HCT116 (cell line): ENCODE measurements around the gene ABHD17C. TPM values are rescaled to one million over a fixed set of nuclear protein-coding genes. Genes with fewer than 3 reads are reported as not detected.

Experiments used
- ATAC-seq: fragments of 200-7000 bp; cut with Tn5 transposase; 2 replicates; pipeline ENCODE4 v1.9.1; 2020; ENCODE audit warnings: mild to moderate bottlenecking, moderate library complexity
- BruUV-seq: library from RNA; stranded (reverse); fragments of 400-500 nt; replicated peaks from 2 replicates; lab custom pipeline; 2021; lab: Mats Ljungman, UMichigan
- CTCF ChIA-PET: fragments of 300-600 bp; sonication (Branson Sonifier 250); formaldehyde crosslinking; loops from one replicate; lab custom pipeline; 2021; ENCODE audit warnings: antibody characterized with exemption; lab: Charles Lee
- POLR2A ChIA-PET: fragments of 300-600, 350-600 bp; sonication (Branson Sonifier 250); formaldehyde crosslinking; loops from one replicate; lab custom pipeline; 2021; ENCODE audit warnings: antibody characterized with exemption; lab: Charles Lee
- RAD21 ChIA-PET, 2 experiments: fragments of 300-600 bp; sonication (Branson Sonifier 250); formaldehyde crosslinking; loops; one replicate each; lab custom pipeline; 2023; ENCODE audit warnings: low total read pairs in 2 of 2; ENCODE audit not compliant: uncharacterized antibody in 2 of 2, unreplicated experiment in 2 of 2, low non-redundant PET in 1 of 2; lab: Charles Lee
- DNase-seq: peaks from one replicate; pipeline ENCODE4 v3.0.0-alpha.2; 2010; ENCODE audit warnings: low read depth, low spot score
- H2AFZ ChIP-seq: fragments of 200-600 bp; shearing (Covaris generic), sonication (generic); 2 replicates; pipeline ENCODE4 v1.6.1; 2017; ENCODE audit warnings: low read depth, mixed run types, mixed read lengths, antibody characterized with exemption, low read length; ENCODE audit not compliant: poor library complexity, severe bottlenecking
- H3K27ac ChIP-seq: 2 replicates; pipeline ENCODE4 v1.5.1; 2012; ENCODE audit warnings: low read depth, low read length
- H3K27me3 ChIP-seq: fragments of 200-600 bp; sonication (generic); 2 replicates; pipeline ENCODE4 v1.6.1; 2016; ENCODE audit warnings: mixed run types, low read length, mixed read lengths; ENCODE audit not compliant: insufficient read depth
- H3K36me3 ChIP-seq, 2 experiments: fragments of 200-500 bp in 1 of 2; fragments of 200-600 bp in 1 of 2; sonication (Bioruptor generic) in 1 of 2; sonication (generic) in 1 of 2; 2 replicates each; pipeline versions ENCODE4 v1.5.1 to v1.6.1; 2014 to 2016; ENCODE audit warnings: low read length in 2 of 2, inconsistent platforms in 1 of 2, mixed read lengths in 1 of 2, mixed run types in 1 of 2; ENCODE audit not compliant: insufficient read depth in 2 of 2, control insufficient read depth in 1 of 2
- H3K4me1 ChIP-seq, 2 experiments: fragments of 200-600 bp in 1 of 2; sonication (generic) in 1 of 2; 2 replicates each; pipeline versions ENCODE4 v1.5.1 to v1.6.1; 2012 to 2017; ENCODE audit warnings: low read length in 2 of 2, inconsistent platforms in 1 of 2, mild to moderate bottlenecking in 1 of 2, mixed read lengths in 1 of 2, mixed run types in 1 of 2, moderate library complexity in 1 of 2; ENCODE audit not compliant: insufficient read depth in 2 of 2, control insufficient read depth in 1 of 2
- H3K4me2 ChIP-seq: fragments of 200-600 bp; sonication (generic); 2 replicates; pipeline ENCODE4 v1.6.1; 2017; ENCODE audit warnings: mixed run types, low read length, mixed read lengths
- H3K4me3 ChIP-seq, 2 experiments: fragments of 200-600 bp in 1 of 2; sonication (generic) in 1 of 2; replicated peaks in 1 of 2; 2 replicates each; pipeline ENCODE4 v1.5.1; 2011 to 2016; ENCODE audit warnings: low read length in 2 of 2, control low read depth in 1 of 2, low read depth in 1 of 2, mild to moderate bottlenecking in 1 of 2, mixed read lengths in 1 of 2, mixed run types in 1 of 2
- H3K79me2 ChIP-seq: fragments of 200-600 bp; sonication (generic); 2 replicates; pipeline ENCODE4 v1.6.1; 2017; ENCODE audit warnings: mild to moderate bottlenecking, mixed run types, low read length, moderate library complexity, mixed read lengths; ENCODE audit not compliant: insufficient read depth
- H3K9ac ChIP-seq: fragments of 200-600 bp; sonication (generic); 2 replicates; pipeline ENCODE4 v1.6.1; 2016; ENCODE audit warnings: low read length, mixed read lengths
- H3K9me2 ChIP-seq: fragments of 200-600 bp; sonication (generic), shearing (Covaris generic); 2 replicates; pipeline ENCODE4 v1.6.1; 2017; ENCODE audit warnings: mixed run types, mild to moderate bottlenecking, moderate library complexity; ENCODE audit not compliant: insufficient read depth
- H3K9me3 ChIP-seq, 2 experiments: fragments of 200-500 bp in 1 of 2; fragments of 200-600 bp in 1 of 2; sonication (Bioruptor generic) in 1 of 2; sonication (generic) in 1 of 2; 2 replicates each; pipeline ENCODE4 v1.6.1; 2014 to 2017; ENCODE audit warnings: low read length in 2 of 2, mixed read lengths in 2 of 2, inconsistent platforms in 1 of 2, low read depth in 1 of 2, mild to moderate bottlenecking in 1 of 2, mixed run types in 1 of 2, moderate library complexity in 1 of 2; ENCODE audit not compliant: control insufficient read depth in 1 of 2, insufficient read depth in 1 of 2
- H4K20me1 ChIP-seq: fragments of 200-600 bp; sonication (generic), shearing (Covaris generic); 2 replicates; pipeline ENCODE4 v1.6.1; 2017; ENCODE audit warnings: mixed run types, mild to moderate bottlenecking, moderate library complexity; ENCODE audit not compliant: insufficient read depth
- CBX3 ChIP-seq: IDR thresholded peaks from 2 replicates; pipeline ENCODE4 v1.6.1; 2012; ENCODE audit warnings: low read depth
- CEBPB ChIP-seq: IDR thresholded peaks from 2 replicates; pipeline ENCODE4 v1.6.1; 2012; ENCODE audit warnings: low read depth
- CTCF ChIP-seq, 3 experiments: fragments of 200-600 bp in 1 of 3; sonication (generic) in 1 of 3; IDR thresholded peaks in 2 of 3; conservative IDR thresholded peaks in 1 of 3; 2 replicates each; pipeline ENCODE4 v1.5.1; 2012 to 2017; ENCODE audit warnings: low read depth in 2 of 3, low read length in 2 of 3, antibody characterized with exemption in 1 of 3, borderline replicate concordance in 1 of 3, control low read depth in 1 of 3, mild to moderate bottlenecking in 1 of 3, mixed read lengths in 1 of 3, mixed run types in 1 of 3, moderate library complexity in 1 of 3; ENCODE audit not compliant: insufficient read depth in 1 of 3
- ELF1 ChIP-seq: IDR thresholded peaks from 2 replicates; pipeline ENCODE4 v1.6.1; 2012; ENCODE audit warnings: low read depth, borderline replicate concordance
- EZH2phosphoT487 ChIP-seq: fragments of 200-600 bp; IDR thresholded peaks from 2 replicates; pipeline ENCODE4 v1.6.1; 2018; ENCODE audit warnings: antibody characterized with exemption, borderline replicate concordance
- FOSL1 ChIP-seq: IDR thresholded peaks from 2 replicates; pipeline ENCODE4 v1.6.1; 2012; ENCODE audit warnings: low read depth
- JUND ChIP-seq: IDR thresholded peaks from 2 replicates; pipeline ENCODE4 v1.6.1; 2012
- POLR2AphosphoS5 ChIP-seq: IDR thresholded peaks from 2 replicates; pipeline ENCODE4 v1.6.1; 2011; ENCODE audit warnings: mild to moderate bottlenecking, low read depth, low read length, moderate library complexity
- SP1 ChIP-seq: IDR thresholded peaks from 2 replicates; pipeline ENCODE4 v1.6.1; 2012; ENCODE audit warnings: low read depth
- SRF ChIP-seq: IDR thresholded peaks from 2 replicates; pipeline ENCODE4 v1.6.1; 2012; ENCODE audit warnings: low read depth
- YY1 ChIP-seq: IDR thresholded peaks from 2 replicates; pipeline ENCODE4 v1.6.1; 2011; ENCODE audit warnings: low read length, low read depth, moderate library complexity, mild to moderate bottlenecking; ENCODE audit not compliant: insufficient replicate concordance; ENCODE audit errors: extremely low read depth
- ZFX ChIP-seq: fragments of 450-650 bp; IDR thresholded peaks from 2 replicates; pipeline ENCODE4 v1.6.1; 2017
- ZNF274 ChIP-seq: fragments of 200-500 bp; sonication (Bioruptor generic); IDR thresholded peaks from 2 replicates; pipeline ENCODE4 v1.6.1; 2014; ENCODE audit warnings: mild to moderate bottlenecking, low read depth, low read length, inconsistent platforms
- intact Hi-C: fragments of 100-400 bp; cut with micrococcal nuclease; formaldehyde crosslinking; loops from 2 replicates; pipeline ENCODE4 v1.10.0; 2022
- total RNA-seq: library from RNA; stranded (reverse); gene quantifications from one replicate; pipeline ENCODE4 v1.2.1, GENCODE V29; 2021; ENCODE audit not compliant: unreplicated experiment
- TF ChIP-seq, protein P1 (sequence below): IDR thresholded peaks from 2 replicates; pipeline ENCODE4 v1.6.1; 2012; ENCODE audit warnings: low read depth
- TF ChIP-seq, protein P2 (sequence below): IDR thresholded peaks from 2 replicates; pipeline ENCODE4 v1.6.1; 2011; ENCODE audit warnings: mild to moderate bottlenecking, low read length, moderate library complexity; ENCODE audit not compliant: insufficient replicate concordance; ENCODE audit errors: extremely low read depth
- TF ChIP-seq, protein P3 (sequence below): IDR thresholded peaks from 2 replicates; pipeline ENCODE4 v1.6.1; 2012

ABHD17C gene
- total RNA-seq, 1 experiment from 2014 or later = 27.9 TPM

DNA sequence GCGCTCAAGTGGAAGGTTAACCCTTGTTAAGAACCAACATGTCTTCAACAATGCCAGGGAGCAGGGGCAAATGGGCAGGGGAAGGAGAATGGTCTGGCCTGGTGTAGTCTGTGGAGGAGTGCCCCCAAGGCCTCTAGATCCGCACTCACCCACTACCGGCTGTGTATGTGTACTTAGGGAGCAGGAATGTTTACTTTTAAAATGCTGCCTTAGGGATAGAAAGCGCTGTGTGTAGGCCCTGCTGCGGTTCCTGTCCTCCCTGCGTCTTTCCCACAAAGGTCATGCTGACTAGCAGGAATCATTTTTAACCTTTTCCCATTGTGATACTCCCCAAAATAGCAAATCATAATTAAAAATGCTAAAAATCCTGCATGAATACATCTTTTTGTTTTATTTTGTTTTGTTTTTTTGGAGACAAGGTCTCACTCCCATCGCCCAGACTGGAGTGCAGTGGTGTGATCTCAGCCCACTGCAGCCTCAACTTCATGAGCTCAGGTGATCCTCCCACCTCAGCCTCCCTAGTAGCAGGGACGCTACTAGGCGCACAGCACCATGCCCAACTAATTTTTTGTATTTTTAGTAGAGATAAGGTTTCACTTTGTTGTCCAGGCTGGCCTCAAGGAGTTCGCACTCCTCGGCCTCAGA, 48.2 kb downstream of the ABHD17C start (continued):
- no peak for TF ChIP-seq FOSL1
- TF ChIP-seq CEBPB = no peak
- TF ChIP-seq ZFX = no peak
- TF ChIP-seq CTCF (IDR thresholded peaks at IDR 0.05 in 2 of 3, conservative IDR thresholded peaks at IDR 0.05 in 1 of 3; ENCODE audit: borderline replicate concordance in 1 of 3, insufficient read depth in 1 of 3, low read depth in 2 of 3, low read length in 2 of 3) = no peak
- TF ChIP-seq, all 23 proteins: peak for 0

GRCh38 chr15:80744415-80744814, 49.3 kb downstream of the ABHD17C start:
- no peak overlapping the region for H3K4me3 ChIP-seq
- no peak overlapping the region for H3K9ac ChIP-seq
- TF ChIP-seq ZFX = no peak
- TF ChIP-seq, protein P1, sequence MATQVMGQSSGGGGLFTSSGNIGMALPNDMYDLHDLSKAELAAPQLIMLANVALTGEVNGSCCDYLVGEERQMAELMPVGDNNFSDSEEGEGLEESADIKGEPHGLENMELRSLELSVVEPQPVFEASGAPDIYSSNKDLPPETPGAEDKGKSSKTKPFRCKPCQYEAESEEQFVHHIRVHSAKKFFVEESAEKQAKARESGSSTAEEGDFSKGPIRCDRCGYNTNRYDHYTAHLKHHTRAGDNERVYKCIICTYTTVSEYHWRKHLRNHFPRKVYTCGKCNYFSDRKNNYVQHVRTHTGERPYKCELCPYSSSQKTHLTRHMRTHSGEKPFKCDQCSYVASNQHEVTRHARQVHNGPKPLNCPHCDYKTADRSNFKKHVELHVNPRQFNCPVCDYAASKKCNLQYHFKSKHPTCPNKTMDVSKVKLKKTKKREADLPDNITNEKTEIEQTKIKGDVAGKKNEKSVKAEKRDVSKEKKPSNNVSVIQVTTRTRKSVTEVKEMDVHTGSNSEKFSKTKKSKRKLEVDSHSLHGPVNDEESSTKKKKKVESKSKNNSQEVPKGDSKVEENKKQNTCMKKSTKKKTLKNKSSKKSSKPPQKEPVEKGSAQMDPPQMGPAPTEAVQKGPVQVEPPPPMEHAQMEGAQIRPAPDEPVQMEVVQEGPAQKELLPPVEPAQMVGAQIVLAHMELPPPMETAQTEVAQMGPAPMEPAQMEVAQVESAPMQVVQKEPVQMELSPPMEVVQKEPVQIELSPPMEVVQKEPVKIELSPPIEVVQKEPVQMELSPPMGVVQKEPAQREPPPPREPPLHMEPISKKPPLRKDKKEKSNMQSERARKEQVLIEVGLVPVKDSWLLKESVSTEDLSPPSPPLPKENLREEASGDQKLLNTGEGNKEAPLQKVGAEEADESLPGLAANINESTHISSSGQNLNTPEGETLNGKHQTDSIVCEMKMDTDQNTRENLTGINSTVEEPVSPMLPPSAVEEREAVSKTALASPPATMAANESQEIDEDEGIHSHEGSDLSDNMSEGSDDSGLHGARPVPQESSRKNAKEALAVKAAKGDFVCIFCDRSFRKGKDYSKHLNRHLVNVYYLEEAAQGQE = no peak
- TF ChIP-seq JUND = no peak
- TF ChIP-seq, protein P2, sequence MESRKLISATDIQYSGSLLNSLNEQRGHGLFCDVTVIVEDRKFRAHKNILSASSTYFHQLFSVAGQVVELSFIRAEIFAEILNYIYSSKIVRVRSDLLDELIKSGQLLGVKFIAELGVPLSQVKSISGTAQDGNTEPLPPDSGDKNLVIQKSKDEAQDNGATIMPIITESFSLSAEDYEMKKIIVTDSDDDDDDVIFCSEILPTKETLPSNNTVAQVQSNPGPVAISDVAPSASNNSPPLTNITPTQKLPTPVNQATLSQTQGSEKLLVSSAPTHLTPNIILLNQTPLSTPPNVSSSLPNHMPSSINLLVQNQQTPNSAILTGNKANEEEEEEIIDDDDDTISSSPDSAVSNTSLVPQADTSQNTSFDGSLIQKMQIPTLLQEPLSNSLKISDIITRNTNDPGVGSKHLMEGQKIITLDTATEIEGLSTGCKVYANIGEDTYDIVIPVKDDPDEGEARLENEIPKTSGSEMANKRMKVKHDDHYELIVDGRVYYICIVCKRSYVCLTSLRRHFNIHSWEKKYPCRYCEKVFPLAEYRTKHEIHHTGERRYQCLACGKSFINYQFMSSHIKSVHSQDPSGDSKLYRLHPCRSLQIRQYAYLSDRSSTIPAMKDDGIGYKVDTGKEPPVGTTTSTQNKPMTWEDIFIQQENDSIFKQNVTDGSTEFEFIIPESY = no peak
- no peak for TF ChIP-seq SRF
- TF ChIP-seq SP1 = no peak
- TF ChIP-seq FOSL1 = no peak
- no peak for TF ChIP-seq EZH2phosphoT487
- TF ChIP-seq, protein P3, sequence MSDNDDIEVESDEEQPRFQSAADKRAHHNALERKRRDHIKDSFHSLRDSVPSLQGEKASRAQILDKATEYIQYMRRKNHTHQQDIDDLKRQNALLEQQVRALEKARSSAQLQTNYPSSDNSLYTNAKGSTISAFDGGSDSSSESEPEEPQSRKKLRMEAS = no peak
- no peak for TF ChIP-seq ELF1
- no peak for TF ChIP-seq POLR2AphosphoS5
- TF ChIP-seq CEBPB = no peak
- no peak for TF ChIP-seq YY1
- no peak for TF ChIP-seq ZNF274
- no peak for TF ChIP-seq CBX3
- H3K9me3 ChIP-seq = no peaks in the 10 kb centered on the region
- H3K4me1 ChIP-seq = no peaks in the 10 kb centered on the region
- H4K20me1 ChIP-seq = no peaks in the 10 kb centered on the region; the same call in 1 of the 2 replicates
- POLR2A ChIA-PET = no interaction called here
- peaks cover 71% of the 10 kb centered on the region for H3K79me2 ChIP-seq
- H2AFZ ChIP-seq = no peak overlapping the region
- RAD21 ChIA-PET = no interaction called here
- CTCF ChIA-PET = no interaction called here
- no TSS peak for BruUV-seq
- no peak for ATAC-seq
- intact Hi-C loops = no loop called here
- H3K27me3 ChIP-seq = no peaks in the 10 kb centered on the region
- DNase-seq = no peak
- H3K9me2 ChIP-seq = no peaks in the 10 kb centered on the region
- no peak overlapping the region for H3K27ac ChIP-seq
- no peaks in the 10 kb centered on the region for H3K36me3 ChIP-seq
- no peak overlapping the region for H3K4me2 ChIP-seq
